RWPE2 (cell line): ENCODE results near the gene MYL5.

Source experiments
- ATAC-seq: fragments of 200-7000 bp; cut with Tn5 transposase; 3 replicates; pipeline ENCODE4 v1.9.1; 2021; ENCODE audit warnings: low read depth
- DNase-seq: peaks from one replicate; pipeline ENCODE4 v3.0.0-alpha.2; 2020; ENCODE audit warnings: low spot score
- H3K27ac ChIP-seq: fragments of 450-650 bp; 2 replicates; pipeline ENCODE4 v1.5.1; 2017; ENCODE audit warnings: mild to moderate bottlenecking; ENCODE audit not compliant: poor library complexity, severe bottlenecking
- H3K27me3 ChIP-seq: fragments of 250-450 bp; sonication (Bioruptor Pico); 2 replicates; pipeline ENCODE4 v1.5.1; 2021; ENCODE audit warnings: mild to moderate bottlenecking, moderate library complexity; ENCODE audit not compliant: insufficient read depth, poor library complexity, severe bottlenecking
- H3K36me3 ChIP-seq: fragments of 250-450 bp; sonication (Bioruptor Pico); 2 replicates; pipeline ENCODE4 v1.5.1; 2020; ENCODE audit warnings: low read depth, mild to moderate bottlenecking, moderate library complexity
- H3K4me1 ChIP-seq: fragments of 250-450 bp; sonication (Bioruptor Pico); 2 replicates; pipeline ENCODE4 v1.5.1; 2021; ENCODE audit warnings: mild to moderate bottlenecking, moderate library complexity; ENCODE audit not compliant: insufficient read depth, poor library complexity, severe bottlenecking
- H3K4me3 ChIP-seq: fragments of 250-450 bp; sonication (Bioruptor Pico); 2 replicates; pipeline ENCODE4 v1.5.1; 2021; ENCODE audit warnings: mild to moderate bottlenecking, moderate library complexity; ENCODE audit not compliant: severe bottlenecking
- H3K9me3 ChIP-seq: fragments of 250-450 bp; sonication (Bioruptor Pico); 2 replicates; pipeline ENCODE4 v1.5.1; 2021; ENCODE audit warnings: mild to moderate bottlenecking, moderate library complexity; ENCODE audit not compliant: severe bottlenecking
- CTCF ChIP-seq: fragments of 450-650 bp; IDR thresholded peaks from one replicate; pipeline ENCODE4 v1.5.1; 2017; ENCODE audit warnings: mild to moderate bottlenecking, moderate library complexity; ENCODE audit not compliant: poor library complexity, severe bottlenecking

The MYL5 gene

GRCh38 chr4:720111-720860 lies 45.9 kb downstream of the MYL5 start:
- H3K4me3 ChIP-seq: no peak overlapping the region
- DNase-seq: no peak
- H3K27ac ChIP-seq: peak overlapping the region; percentile 37
- no peak for ATAC-seq
- H3K9me3 ChIP-seq: no peaks in the 10 kb centered on the region
- no peaks in the 10 kb centered on the region for H3K36me3 ChIP-seq
- TF ChIP-seq CTCF: no peak
- peaks cover 4% of the 10 kb centered on the region for H3K4me1 ChIP-seq
- no peaks in the 10 kb centered on the region for H3K27me3 ChIP-seq

- Histone ChIP-seq H3K9me3 (no peaks in the 10 kb centered on the region), H3K27ac (peak overlapping the region; percentile 37), H3K36me3 (no peaks in the 10 kb centered on the region), H3K27me3 (no peaks in the 10 kb centered on the region), H3K4me3 (no peak overlapping the region), H3K4me1 (peaks cover 4% of the 10 kb centered on the region)
- DNase-seq (no peak), ATAC-seq (peak; percentile 66)
- TF ChIP-seq CTCF: no peak
Observed at GRCh38 chr4:721261-722168, 47.2 kb downstream of the MYL5 start.

- peaks cover 4% of the 10 kb centered on the region for H3K4me1 ChIP-seq
- DNase-seq: no peak
- no peaks in the 10 kb centered on the region for H3K27me3 ChIP-seq
- no peaks in the 10 kb centered on the region for H3K9me3 ChIP-seq
- no peak for TF ChIP-seq CTCF
- H3K27ac ChIP-seq: no peak overlapping the region
- H3K36me3 ChIP-seq: no peaks in the 10 kb centered on the region
- no peak overlapping the region for H3K4me3 ChIP-seq
- ATAC-seq: no peak
Observed at GRCh38 chr4:722169-722725, 47.9 kb downstream of the MYL5 start.

GRCh38 chr4:722851-723360 lies 48.6 kb downstream of the MYL5 start:
- Histone ChIP-seq H3K9me3 (no peaks in the 10 kb centered on the region), H3K36me3 (no peaks in the 10 kb centered on the region; the same call in 1 of the 2 replicates), H3K27ac (no peak overlapping the region), H3K4me1 (peaks cover 4% of the 10 kb centered on the region), H3K4me3 (no peak overlapping the region), H3K27me3 (no peaks in the 10 kb centered on the region)
- no peak for ATAC-seq
- no peak for TF ChIP-seq CTCF
- no peak for DNase-seq
